Transverse colon (tissue), 4 donors: Measurements from ENCODE around the gene TRIM5.

Experiments used
- EP300 ChIP-seq: sonication (generic); formaldehyde crosslinking; IDR thresholded peaks from one replicate; pipeline ENCODE4 v1.6.1; 2017; ENCODE audit warnings: antibody characterized with exemption, low read depth
- POLR2AphosphoS5 ChIP-seq, 3 donors: sonication (generic); formaldehyde crosslinking; IDR thresholded peaks; one replicate each; pipeline ENCODE4 v1.6.1; 2016; ENCODE audit warnings: antibody characterized with exemption in 3 of 3
- TF ChIP-seq, protein P1 (sequence below), 5 experiments: fragments of 200-600 bp in 3 of 5; fragments of 450-650 bp in 2 of 5; sonication (generic) in 3 of 5; IDR thresholded peaks; 1 replicate in 2 of 5; 2 replicates in 3 of 5; pipeline ENCODE4 v1.5.1; 2016 to 2017; ENCODE audit warnings: antibody characterized with exemption in 5 of 5, inconsistent platforms in 3 of 5, mild to moderate bottlenecking in 2 of 5, moderate library complexity in 1 of 5

DNA sequence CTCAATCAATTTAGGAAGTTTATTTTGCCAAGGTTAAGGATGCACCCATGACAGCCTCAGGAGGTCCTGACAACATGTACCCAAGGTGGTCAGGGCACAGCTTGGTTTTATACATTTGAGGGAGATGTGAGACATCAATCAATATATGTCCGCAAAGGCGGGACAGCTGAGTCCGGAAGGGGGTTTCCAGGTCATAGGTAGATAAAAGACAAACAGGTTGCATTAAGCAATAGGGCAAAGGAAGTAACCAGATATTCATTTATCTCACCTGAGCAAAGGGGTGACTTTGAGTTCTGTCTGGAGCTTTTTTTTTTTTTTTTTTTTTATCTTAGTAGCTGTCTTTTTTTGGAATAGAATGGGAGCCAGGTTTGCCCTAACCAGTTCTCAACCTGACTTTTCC, 62.1 kb downstream of the TRIM5 start:
- TF ChIP-seq, protein P1, sequence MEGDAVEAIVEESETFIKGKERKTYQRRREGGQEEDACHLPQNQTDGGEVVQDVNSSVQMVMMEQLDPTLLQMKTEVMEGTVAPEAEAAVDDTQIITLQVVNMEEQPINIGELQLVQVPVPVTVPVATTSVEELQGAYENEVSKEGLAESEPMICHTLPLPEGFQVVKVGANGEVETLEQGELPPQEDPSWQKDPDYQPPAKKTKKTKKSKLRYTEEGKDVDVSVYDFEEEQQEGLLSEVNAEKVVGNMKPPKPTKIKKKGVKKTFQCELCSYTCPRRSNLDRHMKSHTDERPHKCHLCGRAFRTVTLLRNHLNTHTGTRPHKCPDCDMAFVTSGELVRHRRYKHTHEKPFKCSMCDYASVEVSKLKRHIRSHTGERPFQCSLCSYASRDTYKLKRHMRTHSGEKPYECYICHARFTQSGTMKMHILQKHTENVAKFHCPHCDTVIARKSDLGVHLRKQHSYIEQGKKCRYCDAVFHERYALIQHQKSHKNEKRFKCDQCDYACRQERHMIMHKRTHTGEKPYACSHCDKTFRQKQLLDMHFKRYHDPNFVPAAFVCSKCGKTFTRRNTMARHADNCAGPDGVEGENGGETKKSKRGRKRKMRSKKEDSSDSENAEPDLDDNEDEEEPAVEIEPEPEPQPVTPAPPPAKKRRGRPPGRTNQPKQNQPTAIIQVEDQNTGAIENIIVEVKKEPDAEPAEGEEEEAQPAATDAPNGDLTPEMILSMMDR (IDR thresholded peaks at IDR 0.05), result no peak
- TF ChIP-seq EP300 (no peak), POLR2AphosphoS5 (IDR thresholded peaks at IDR 0.05) (no peak)
